HK-2 (cell line): ENCODE results near the gene SMTNL2.
"Not testable (repeated sequence)": the region's sequence is repeated elsewhere in the genome, so short reads cannot be mapped to it uniquely, and the experiment has no call there.

Source experiments
- DNase-seq: peaks from one replicate; pipeline ENCODE4 v3.0.0-alpha.2; 2018; ENCODE audit not compliant: unreplicated experiment

Gene SMTNL2

GRCh38 chr17:4602041-4602440, 17.7 kb downstream of the SMTNL2 start:
- DNase-seq: no peak

- no peak for DNase-seq
Measured at GRCh38 chr17:4604111-4604644, 19.8 kb downstream of the SMTNL2 start.

GRCh38 chr17:4604736-4605135, 20.4 kb downstream of the SMTNL2 start:
- not testable (repeated sequence) for DNase-seq

DNA sequence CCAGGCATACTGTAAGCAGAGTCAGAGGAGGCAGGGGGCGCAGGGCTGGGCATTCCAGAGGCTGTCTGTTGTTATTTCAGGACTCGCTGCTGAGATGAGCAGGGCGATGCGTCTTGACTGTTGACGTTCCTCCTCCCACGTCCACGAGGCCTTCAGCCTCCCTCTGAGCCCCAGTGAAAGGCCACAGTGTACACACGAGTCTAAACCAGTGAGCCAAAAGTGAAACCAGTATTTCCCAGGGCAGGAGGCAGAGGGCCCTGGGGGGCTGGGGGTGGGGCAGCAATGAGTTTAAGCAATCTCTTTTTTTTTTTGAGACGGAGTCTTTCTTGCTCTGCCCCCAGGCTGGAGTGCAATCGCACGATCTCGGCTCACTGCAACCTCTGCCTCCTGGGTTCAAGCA, 21.5 kb downstream of the SMTNL2 start:
- no peak for DNase-seq

DNA sequence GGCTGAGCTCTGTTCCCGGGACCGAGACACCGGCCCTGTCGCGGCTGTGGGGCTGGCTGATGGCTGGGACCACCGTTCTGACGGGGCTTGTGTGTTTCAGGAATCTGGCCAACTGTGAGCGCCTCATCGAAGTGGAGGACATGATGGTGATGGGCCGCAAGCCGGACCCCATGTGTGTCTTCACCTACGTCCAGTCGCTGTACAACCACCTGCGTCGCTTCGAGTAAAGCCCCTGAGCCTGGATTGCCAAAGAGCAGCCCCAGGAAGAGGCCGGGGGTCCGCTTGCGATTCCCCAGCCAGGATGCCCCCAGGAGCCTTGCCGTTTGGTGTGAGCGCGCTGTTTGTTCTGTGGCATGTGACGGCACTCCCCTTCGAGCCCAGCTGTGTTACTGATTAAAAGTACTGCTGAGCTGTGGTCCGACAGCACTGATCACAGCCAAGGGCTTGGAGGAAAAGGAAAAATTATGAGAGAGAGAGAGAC, 23.0 kb downstream of the SMTNL2 start:
- DNase-seq: no peak

DNA sequence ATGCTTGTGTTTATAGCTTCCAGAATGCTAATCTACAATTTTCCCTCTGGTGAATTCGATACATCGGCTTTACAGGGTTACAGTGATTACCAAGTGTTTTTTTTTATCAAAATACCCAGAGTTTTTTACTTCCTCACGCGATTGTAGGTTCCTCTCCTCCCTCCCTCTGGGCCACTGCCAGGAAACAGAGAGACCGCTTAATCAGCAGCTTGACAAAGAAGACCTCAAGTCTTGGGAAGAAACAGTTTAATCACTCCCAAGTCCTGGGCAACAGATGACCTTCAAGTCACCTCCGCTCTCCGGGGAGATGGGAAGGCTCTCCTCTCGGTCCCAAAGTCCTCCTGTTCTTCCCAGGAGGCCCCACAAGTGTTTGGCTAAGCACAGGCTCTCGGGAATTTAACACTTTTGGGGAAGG, 23.5 kb downstream of the SMTNL2 start:
- DNase-seq: no peak

DNA sequence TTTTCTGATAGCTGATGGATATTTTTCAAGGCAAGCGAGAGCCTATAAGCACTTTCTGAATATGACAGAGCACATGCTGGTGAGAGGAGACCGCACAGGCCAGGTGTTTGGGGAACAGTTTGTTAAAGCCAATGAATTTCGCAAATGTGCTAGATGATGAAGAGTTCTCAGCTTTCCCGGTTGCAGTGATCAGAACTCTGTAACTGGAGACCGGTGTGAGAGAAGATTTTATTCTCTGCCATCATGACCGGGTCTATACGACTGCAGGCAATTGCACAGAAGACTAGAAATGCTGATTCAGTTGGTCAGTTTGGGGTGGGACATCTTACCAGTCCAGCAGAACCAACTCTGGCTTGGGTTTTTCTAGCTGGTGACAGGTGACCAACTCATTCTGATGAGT, 25.4 kb downstream of the SMTNL2 start:
- no peak for DNase-seq

GRCh38 chr17:4610162-4610561, 25.8 kb downstream of the SMTNL2 start:
- DNase-seq: no peak

GRCh38 chr17:4610656-4611055, 26.3 kb downstream of the SMTNL2 start:
- no peak for DNase-seq

GRCh38 chr17:4616476-4616875, 32.1 kb downstream of the SMTNL2 start:
- no peak for DNase-seq

DNA sequence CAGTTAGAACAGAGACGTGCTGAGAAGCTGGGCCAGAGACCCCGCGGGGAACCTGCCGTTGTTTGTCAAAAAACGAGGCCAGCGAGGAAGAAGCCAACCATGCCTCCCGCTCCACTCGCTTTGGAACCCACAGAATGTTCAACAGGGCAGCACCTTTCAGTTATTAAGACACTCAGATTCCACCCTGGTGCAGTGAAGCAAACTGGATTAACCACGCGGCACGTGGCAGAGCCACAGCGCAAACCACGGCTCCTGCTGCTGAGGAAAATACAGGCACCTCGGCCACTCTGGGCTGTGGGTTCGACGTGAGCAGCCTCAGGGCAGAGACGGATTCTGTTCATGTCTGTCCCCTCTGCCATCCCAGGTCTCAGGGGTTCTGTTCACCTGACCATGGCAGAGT, 32.8 kb downstream of the SMTNL2 start:
- DNase-seq: no peak

- DNase-seq: no peak
Measured at GRCh38 chr17:4617590-4618351, 33.4 kb downstream of the SMTNL2 start.

- no peak for DNase-seq
Measured at GRCh38 chr17:4620531-4621101, 36.3 kb downstream of the SMTNL2 start.

DNA sequence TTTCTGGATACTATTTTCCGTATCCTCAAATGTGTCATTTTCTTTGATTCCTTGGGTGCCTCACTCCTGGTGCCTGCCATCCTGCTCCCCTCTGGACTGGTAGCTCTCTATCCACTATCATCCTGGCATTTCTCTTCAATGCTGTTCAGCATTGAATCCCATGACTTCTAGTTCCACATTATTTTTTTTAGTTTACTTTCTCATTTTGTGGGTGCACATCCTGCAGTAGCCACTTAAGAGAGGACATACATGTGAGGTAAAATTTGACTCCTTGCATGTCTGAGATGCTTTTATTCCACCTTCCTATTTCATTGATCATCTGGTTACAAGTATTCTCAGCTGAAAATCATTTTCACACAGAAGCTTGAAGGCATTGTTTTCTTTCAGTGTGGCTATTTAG, 38.0 kb downstream of the SMTNL2 start:
- no peak for DNase-seq

DNA sequence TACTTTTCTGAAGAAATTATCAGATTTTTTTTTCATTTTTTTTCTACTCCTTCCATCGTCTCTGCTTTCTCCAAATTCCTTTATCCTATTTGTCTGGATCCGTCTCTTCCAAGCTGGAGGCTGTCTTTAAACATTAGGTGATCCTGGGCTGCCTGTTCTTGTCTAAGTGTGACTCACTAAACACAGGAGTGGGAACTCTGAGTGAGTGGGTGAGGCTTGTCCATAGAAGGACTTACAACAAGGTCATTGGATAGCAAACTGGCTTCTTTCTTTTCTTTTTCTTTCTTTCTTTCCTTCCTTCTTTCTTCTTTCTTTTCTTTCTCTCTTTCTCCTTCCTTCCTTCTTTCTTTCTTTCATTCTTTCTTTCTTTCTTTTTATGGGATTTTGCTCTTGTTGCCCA, 38.9 kb downstream of the SMTNL2 start:
- no peak for DNase-seq

GRCh38 chr17:4624451-4624911, 40.2 kb downstream of the SMTNL2 start:
- DNase-seq: not testable (repeated sequence)

DNA sequence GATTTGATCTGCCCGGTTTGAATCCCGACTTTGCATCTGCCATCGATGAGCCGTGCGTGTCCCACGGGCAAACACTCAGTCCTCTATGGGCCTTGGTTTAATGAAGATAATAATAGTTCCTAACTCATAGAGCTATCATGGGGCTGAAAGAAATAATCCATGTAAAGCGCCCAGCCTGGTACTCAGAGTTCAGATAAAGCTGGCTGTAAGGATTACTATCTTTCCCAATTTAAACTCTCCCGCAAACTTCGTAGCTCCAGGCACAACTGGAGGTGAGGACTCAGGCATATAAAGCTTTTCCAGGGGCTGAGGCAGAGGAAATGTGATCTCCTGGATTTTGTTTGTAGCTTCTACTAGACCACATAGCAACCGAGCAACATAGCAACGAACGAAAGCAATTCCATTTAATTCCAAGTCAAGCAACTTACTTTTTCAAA, 40.9 kb downstream of the SMTNL2 start:
- no peak for DNase-seq

- DNase-seq: no peak
Measured at GRCh38 chr17:4626734-4627256, 42.5 kb downstream of the SMTNL2 start.

DNA sequence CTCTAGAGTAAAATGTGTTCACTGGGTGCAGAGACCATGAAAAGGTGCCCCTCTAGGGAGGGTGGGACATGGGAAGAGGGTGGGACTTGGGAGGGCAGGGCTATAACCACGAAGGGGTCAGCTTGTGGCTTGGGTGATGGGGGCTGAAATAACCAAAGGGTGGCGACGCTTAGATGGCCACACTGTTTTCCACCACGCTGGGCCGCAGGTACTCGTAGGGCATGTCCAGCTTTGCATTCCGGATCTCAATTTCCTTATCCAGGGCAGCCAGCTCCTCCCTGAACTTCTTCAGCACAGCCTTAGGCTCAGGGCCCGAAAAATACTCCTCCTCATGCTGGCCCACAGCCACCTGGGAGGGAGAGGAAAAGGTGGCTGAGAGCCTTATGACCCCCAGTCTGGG, 47.1 kb downstream of the SMTNL2 start:
- no peak for DNase-seq

GRCh38 chr17:4631836-4632580, 47.7 kb downstream of the SMTNL2 start:
- DNase-seq: no peak

- no peak for DNase-seq
Measured at GRCh38 chr17:4632581-4632920, 48.2 kb downstream of the SMTNL2 start.

DNA sequence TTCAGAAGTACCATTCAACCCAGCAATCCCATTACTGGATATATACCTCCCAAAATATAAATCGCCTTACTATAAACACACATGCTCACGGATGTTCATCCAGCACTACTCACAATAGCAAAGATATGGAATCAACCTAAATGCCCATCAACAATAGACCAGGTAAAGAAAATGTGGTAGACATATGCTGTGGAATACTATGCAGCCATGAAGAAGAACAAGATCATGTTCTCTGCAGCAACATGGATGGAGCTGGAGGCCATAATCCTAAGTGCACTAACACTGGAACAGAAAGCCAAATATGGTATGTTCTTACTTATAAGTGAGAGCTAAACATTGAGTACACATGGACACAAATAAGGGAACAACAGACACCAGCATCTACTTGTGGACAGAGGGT, 49.3 kb downstream of the SMTNL2 start:
- DNase-seq: no peak
